ENCODE data around the gene TEX54.
"Not testable (repeated sequence)": the region's sequence is repeated elsewhere in the genome, so short reads cannot be mapped to it uniquely, and the experiment has no call there.

The TEX54 gene

GRCh38 chr11:62832336-62833234, at the start of gene TEX54:
TEX54 (minus strand) TSS chr11:62832841.
- DNase-seq, result no peak

GRCh38 chr11:62882431-62882749, 49.7 kb upstream of the TEX54 start:
- no peak for DNase-seq

GRCh38 chr11:62881579-62882430, 49.2 kb upstream of the TEX54 start:
- peak; percentile 91 for DNase-seq

GRCh38 chr11:62880803-62881578, 48.4 kb upstream of the TEX54 start, which contains the start of gene SLC3A2:
SLC3A2 (plus strand) TSS chr11:62880896; CDS start chr11:62881024, 128 bp downstream.
- peak; percentile 85 for DNase-seq

GRCh38 chr11:62880231-62880802, 47.7 kb upstream of the TEX54 start:
- no peak for DNase-seq

- DNase-seq, result no peak
These were observed 46.8 kb upstream of the TEX54 start for GRCh38 chr11:62879235-62879978.

- no peak for DNase-seq
These were observed 44.1 kb upstream of the TEX54 start for GRCh38 chr11:62876712-62877111.

GRCh38 chr11:62875698-62876478, 43.2 kb upstream of the TEX54 start:
- no peak for DNase-seq

GRCh38 chr11:62874851-62875250, 42.2 kb upstream of the TEX54 start:
- no peak for DNase-seq

- DNase-seq, result no peak
These were observed 33.0 kb upstream of the TEX54 start for GRCh38 chr11:62865635-62866034.

- no peak for DNase-seq
These were observed 31.2 kb upstream of the TEX54 start for GRCh38 chr11:62863687-62864335.

GRCh38 chr11:62861564-62862192, 29.0 kb upstream of the TEX54 start:
- DNase-seq, result not testable (repeated sequence)

- no peak for DNase-seq
These were observed 28.4 kb upstream of the TEX54 start for GRCh38 chr11:62860835-62861563.

- not testable (repeated sequence) for DNase-seq
These were observed 26.7 kb upstream of the TEX54 start for GRCh38 chr11:62859281-62859703.

- no peak for DNase-seq
These were observed 25.6 kb upstream of the TEX54 start for GRCh38 chr11:62858201-62858600.

GRCh38 chr11:62857541-62857982, 24.9 kb upstream of the TEX54 start:
- no peak for DNase-seq

GRCh38 chr11:62856333-62856895, 23.8 kb upstream of the TEX54 start:
- no peak for DNase-seq

- peak; percentile 99 for DNase-seq
These were observed 23.1 kb upstream of the TEX54 start for GRCh38 chr11:62855571-62856332.
